GM23338 (cell line): Measurements from ENCODE around the gene ATXN7L1.

Experiments used
- CREB1 ChIP-seq: fragments of 250-450 bp; sonication (Bioruptor Pico); IDR thresholded peaks from 2 replicates; pipeline ENCODE4 v1.5.0; 2020; ENCODE audit warnings: low read depth, mild to moderate bottlenecking, moderate library complexity
- CTCF ChIP-seq, 2 experiments: fragments of 200-600 bp in 1 of 2; sonication (generic) in 1 of 2; conservative IDR thresholded peaks; 2 replicates each; pipeline versions ENCODE4 v1.5.1 to v1.6.1; 2016 to 2017; ENCODE audit warnings: antibody characterized with exemption in 2 of 2, low read depth in 2 of 2, mild to moderate bottlenecking in 2 of 2, moderate library complexity in 1 of 2
- EZH2 ChIP-seq: fragments of 200-600 bp; sonication (generic); IDR thresholded peaks from one replicate; pipeline ENCODE4 v1.8.0; 2017; ENCODE audit warnings: antibody characterized with exemption, mild to moderate bottlenecking, low read depth; ENCODE audit not compliant: unreplicated experiment
- EZH2phosphoT487 ChIP-seq: fragments of 200-600 bp; sonication (generic); IDR thresholded peaks from one replicate; pipeline ENCODE4 v1.8.1; 2018; ENCODE audit warnings: antibody characterized with exemption; ENCODE audit not compliant: unreplicated experiment
- JUNB ChIP-seq: IDR thresholded peaks from one replicate; pipeline ENCODE4 v1.6.1; 2016; ENCODE audit warnings: antibody characterized with exemption; ENCODE audit not compliant: unreplicated experiment
- POLR2AphosphoS5 ChIP-seq: IDR thresholded peaks from 2 replicates; pipeline ENCODE4 v1.6.1; 2016; ENCODE audit warnings: antibody characterized with exemption, low read depth
- REST ChIP-seq: IDR thresholded peaks from one replicate; pipeline ENCODE4 v1.6.1; 2018; ENCODE audit warnings: antibody characterized with exemption; ENCODE audit not compliant: unreplicated experiment
- ZNF462 ChIP-seq: fragments of 250-450 bp; sonication (Bioruptor Pico); IDR thresholded peaks from 2 replicates; pipeline ENCODE4 v1.5.0; 2020; ENCODE audit warnings: mild to moderate bottlenecking, moderate library complexity
- TF ChIP-seq, protein P1 (sequence below): IDR thresholded peaks from 2 replicates; pipeline ENCODE4 v1.6.1; 2016; ENCODE audit warnings: antibody characterized with exemption

DNA sequence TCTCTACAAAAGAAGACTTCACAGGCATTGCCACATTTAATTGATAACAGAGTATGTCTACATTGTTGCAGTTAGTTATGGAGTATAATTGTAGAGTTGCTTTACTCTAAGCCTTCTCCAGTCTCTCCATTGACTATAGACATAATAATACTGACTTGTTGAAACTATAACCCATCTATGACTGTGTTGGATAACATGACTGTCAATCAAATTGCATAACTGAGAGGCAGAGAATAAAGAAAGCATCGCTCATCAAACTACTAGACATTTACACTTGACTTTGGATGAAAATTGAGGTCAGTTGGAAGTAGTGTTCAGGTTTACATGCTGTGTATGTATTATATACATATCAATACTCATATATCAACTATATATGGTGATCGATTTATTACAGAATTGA lies 3.4 kb upstream of the ATXN7L1 start:
- no peak for TF ChIP-seq CTCF (conservative IDR thresholded peaks at IDR 0.05; ENCODE audit: low read depth in 2 of 2)
- TF ChIP-seq EZH2: no peak
- no peak for TF ChIP-seq ZNF462 (CRISPR knock-in tag)
- TF ChIP-seq JUNB: no peak
- TF ChIP-seq, protein P1, sequence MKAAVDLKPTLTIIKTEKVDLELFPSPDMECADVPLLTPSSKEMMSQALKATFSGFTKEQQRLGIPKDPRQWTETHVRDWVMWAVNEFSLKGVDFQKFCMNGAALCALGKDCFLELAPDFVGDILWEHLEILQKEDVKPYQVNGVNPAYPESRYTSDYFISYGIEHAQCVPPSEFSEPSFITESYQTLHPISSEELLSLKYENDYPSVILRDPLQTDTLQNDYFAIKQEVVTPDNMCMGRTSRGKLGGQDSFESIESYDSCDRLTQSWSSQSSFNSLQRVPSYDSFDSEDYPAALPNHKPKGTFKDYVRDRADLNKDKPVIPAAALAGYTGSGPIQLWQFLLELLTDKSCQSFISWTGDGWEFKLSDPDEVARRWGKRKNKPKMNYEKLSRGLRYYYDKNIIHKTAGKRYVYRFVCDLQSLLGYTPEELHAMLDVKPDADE: no peak
- TF ChIP-seq POLR2AphosphoS5: no peak
- no peak for TF ChIP-seq REST
- no peak for TF ChIP-seq EZH2phosphoT487
- no peak for TF ChIP-seq CREB1 (CRISPR knock-in tag)
